ENCODE data around the gene SHE.
"Not testable (repeated sequence)": the region's sequence is repeated elsewhere in the genome, so short reads cannot be mapped to it uniquely, and the experiment has no call there.

SHE gene

DNA sequence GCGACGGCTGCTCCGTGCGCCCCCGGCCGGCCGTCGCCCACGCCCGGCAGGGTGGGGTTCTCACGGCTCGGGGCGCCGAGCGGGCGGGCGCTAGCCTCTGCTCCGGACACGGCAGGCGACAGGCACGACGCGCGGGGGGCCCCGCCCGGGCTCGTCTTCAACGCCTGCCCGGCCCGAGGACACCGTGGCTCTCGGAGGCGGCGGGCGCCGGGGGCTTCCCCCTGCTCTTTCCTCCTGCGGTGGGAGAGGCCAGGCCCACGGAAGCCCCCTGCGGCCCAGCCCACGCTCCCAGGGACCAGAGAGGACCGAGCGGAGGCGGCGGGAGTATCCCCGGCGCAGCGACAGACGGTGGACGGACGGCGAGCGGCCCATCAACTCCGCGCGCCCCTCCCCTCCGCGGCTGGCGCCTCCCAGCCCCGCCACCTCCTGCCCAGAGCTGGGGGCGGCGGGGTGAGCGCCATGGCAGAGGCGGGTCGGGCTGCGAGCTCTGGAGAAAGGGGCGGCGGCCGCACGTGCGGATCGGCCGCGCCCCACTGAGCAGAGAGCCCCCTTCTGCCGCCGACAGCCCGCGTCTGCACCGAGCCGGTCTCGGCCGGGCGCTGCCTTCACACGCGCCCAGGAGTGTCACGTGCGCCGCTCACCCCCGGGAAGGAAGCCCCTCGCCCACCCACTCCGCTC is at the start of gene SHE, which contains the start of gene TDRD10:
TSS of gene SHE (minus strand) at position 347 of the 678 bp plus-strand sequence. CDS start 386 bp downstream, outside the sequence.
TSS of gene TDRD10 (plus strand) at position 154 of the 678 bp plus-strand sequence. CDS start 4,685 bp downstream, outside the sequence.
- DNase-seq (ENCODE audit: low read depth in 3 of 3): no peak

DNA sequence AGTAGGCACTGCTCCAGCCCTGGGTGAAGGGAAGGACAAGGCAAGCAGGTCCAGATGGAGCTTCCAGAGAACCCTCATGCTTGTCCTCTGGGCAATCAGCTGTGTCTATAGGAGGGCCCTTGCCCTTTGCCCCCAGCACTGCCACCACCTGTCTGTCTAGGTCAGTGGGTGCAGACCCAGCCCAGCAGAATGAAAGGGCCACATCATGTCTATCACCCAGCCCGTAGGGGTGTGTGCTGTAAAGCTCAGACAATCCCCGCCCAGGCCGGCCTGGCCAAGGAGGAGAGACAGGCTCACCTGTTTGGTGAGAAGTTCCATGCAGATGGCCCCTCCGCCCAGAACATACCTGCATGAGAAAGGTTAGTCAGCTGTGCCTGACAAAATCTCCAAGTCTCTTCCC is 49.3 kb upstream of the SHE start:
- no peak for DNase-seq (ENCODE audit: low read depth in 3 of 3)

DNA sequence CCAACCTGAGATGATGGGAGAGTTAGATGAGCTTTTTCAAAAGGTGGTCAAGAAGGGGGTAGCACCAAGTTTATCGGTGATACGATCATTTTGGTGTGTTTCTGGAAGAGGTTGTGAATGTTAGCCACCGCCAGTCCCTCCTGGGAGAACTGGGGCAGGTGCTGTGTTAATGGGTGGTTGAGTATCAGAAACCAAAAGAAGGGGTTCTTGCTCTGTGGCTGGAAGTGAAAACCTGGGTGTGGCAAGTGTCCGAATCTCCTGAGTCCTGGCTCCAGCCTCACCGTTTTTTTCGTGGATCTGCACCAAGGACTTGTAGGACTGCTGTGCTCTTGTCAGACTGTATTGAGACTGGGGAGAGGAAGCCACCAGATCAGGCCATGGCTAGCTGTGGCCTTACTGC is 48.4 kb upstream of the SHE start:
- no peak for DNase-seq (ENCODE audit: low read depth in 3 of 3)

DNA sequence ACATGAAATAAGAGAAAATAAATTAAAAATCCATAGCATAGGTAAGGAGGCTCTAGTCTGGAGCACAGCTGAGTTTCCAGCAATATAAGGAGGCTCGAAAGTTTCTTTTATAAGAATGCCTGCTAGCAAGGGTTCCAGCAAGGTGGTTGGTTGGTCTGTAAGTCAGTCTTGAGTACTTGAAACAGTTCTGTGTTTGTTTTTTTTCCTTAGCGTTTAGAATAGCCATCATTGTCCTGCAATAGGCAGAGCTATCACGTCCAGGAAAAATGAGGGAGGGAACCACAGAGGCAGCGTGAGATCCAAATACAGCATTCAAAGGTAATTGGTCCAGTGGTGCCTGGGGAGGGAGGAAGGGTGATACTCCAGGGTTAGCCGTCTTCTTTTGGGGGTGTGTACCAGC is 47.9 kb upstream of the SHE start:
- DNase-seq (ENCODE audit: low read depth in 3 of 3): no peak

DNA sequence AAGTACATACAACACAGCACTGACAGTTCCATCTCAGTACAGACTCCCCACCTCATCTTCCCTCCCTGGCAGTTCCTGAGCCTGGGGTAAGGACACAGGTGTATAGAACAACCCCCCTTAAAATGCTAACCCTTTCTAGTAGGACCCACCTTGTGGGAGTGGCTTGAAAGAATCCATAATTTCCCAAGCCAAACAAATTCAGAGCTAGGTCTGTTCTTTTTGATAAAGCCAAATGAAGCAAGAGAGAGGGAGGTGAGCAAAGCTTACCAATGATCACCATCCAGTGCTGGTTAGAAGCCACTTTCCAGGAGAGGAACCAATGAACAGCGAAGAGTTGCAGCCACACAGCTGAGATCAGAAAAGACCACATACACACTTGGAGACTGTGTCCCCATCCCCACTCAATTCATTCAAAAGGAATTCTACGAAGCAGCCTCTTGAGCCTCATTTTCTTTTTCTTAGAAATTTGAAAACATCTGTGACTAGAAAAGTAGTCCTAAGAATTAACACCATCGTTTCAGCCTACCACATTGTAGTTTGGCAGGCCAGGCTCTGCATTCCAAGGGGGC is 47.1 kb upstream of the SHE start:
- DNase-seq (ENCODE audit: low read depth in 3 of 3): no peak

DNA sequence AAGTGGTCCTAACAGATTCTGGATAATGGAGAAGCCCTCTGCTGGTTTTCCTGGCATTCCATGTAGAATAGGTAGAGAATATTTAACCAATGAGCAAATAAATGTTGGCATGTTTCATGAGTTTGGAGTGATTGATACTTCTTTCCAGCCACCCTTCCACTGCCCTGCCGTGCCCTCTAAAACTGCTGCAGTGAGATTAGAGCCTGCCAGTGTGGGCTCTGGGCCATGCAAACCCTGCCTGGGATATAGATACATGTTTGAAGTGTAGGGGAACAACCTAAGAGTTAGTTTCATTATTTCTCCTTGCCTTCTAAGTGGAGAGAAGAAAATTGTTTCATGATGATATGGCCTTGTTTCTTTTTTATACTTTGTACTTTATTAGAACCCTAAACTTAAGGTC is 45.8 kb upstream of the SHE start:
- DNase-seq (ENCODE audit: low read depth in 3 of 3): no peak

DNA sequence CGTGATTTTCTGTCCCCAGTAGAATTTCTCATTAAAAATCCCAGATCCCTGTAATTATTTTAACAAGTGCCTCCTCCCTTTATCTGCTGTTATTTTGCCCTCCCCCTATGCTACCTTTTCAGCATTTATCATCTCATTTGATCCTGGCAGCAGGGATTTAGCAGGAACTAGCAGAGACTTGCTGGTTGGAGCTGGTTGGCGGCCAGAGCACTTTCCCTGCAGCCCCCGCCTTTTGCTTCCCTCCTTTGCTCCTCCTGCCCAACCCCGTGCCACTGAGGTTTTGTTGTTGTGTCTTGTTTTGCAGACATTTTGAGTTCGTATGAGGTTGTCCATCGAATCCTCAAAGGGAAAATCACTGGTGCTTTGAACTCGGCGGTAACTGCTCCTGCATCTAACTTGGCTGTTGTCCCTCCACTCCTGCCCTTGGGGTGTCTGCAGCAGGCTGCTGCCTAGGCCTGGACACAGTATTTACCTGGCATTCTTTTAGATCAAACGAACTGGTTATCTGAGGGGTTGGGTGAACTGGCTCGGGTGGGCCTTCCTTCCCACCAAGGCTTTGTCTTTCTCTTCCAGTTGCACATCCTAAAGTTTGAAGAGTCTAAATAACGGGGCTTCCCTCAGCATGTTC is 45.0 kb upstream of the SHE start:
- no peak for DNase-seq (ENCODE audit: low read depth in 3 of 3)

DNA sequence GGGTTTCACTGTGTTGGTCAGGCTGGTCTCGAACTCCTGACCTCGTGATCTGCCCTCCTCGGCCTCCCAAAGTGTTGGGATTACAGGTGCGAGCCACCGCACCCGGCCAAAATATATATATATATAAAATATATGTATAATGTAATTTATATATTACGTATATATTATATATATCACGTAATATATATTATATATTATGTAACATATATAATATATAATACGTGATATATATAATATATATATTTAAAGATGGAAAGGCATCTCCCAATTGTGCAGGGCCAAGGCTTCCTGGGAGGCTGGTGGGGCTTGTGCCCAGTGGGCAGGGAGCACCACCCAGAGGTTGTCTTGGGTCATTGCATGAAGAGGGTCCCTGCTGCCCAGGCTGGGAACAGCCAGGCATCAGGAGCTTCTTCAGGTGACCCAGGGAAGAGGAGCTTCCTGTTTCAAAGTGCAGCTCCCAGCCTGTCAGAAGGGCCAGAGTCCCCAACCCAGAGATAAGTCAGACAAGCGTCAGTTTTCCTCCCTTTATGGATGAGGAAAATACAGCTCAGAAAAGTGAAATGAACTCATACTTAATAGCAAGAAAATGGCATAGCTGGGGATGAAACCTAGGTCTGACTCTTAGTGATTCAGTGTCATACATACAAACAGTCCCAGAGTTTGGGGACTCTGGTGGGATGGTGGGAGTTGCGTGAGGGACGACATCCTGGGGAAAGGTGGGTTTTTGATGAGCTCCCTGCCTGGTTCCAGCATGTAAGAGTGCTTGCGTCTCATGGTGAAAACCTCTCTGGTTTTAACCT is 44.3 kb upstream of the SHE start:
- DNase-seq (ENCODE audit: low read depth in 3 of 3): no peak

DNA sequence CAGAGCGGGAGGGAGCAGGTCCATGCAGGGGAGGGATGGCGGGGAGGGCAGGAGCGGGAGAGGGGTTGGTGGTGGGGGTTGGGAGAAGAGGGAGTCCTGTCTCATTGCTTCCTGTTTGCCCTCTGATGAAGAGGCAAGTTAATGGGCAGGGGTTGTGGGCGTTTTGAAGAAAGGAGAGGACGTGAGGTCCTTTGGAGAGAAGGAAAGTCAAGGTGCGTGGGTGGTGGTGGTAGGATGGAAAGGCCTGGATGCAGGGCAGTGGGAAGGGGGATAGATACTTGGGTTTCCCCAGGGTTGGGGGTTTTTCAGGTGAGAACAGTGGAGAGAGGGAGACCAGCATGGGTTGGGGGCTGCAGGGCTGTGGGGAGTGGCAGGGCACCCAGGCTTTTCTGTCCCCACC is 39.0 kb upstream of the SHE start:
- no peak for DNase-seq (ENCODE audit: low read depth in 3 of 3)

DNA sequence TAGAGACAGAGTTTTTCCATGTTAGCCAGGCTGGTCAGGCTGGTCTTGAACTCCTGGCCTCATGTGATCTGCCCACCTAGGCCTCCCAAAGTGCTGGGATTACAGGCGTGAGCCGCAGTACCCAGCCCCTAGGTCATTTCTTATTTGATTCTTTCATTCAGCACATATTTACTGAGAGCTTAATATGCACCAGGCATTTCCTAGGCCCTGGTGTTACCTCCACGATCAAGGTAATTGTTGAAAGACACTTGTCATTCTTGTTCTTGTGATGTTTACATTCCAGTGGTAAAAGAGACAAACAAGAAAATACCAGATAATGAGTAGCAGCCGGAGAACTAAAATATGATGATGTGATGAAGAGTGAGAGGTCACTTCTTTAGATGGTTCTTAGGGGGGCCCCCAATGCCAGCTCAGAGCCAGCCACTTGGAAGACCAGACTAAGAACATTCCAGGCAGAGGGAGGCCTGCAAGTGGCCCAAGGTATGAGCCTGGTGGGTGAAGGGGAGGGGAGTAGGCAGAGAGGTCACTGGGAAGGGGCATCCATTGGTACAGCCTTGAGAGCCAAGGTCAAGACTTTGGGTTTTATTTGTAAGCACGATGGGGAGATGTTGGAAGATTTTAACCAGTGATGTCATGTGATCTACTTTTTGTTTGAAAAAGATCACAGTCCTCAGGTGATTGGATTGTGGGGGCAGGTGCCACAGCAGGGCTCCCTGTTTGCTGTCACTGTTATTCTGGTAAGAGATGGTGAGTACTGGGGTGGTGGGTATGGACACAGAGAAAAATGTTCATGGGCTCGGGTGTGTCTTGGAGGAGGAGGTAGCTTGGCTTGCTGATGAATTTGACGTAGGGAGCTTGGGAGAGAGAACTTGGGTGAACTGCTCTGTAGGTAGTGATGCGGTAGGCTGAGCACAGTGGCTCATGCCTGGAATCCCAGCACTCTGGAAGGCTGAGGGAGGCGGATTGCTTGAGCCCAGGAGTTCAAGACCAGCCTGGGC is 37.6 kb upstream of the SHE start:
- DNase-seq (ENCODE audit: low read depth in 3 of 3): no peak

DNA sequence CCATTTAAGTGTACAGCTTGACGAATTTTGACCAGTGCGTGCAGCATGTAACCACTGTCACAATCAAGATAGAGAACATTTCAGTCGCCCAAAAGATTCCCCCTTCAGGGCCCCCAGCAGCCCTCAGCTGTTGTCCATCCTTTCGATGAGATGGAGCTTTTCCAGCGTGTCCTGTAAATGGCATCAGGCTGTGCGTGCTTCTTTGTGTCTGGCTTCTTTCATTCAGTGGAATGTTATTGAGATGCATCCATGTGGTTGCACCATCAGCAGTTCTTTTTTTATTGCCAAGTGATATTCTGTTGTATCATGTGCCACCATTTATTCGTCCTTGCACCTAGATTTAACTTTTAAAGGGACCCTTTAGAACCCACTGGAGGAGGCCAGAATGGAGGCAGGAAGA is 34.4 kb upstream of the SHE start:
- DNase-seq (ENCODE audit: low read depth in 3 of 3): no peak

DNA sequence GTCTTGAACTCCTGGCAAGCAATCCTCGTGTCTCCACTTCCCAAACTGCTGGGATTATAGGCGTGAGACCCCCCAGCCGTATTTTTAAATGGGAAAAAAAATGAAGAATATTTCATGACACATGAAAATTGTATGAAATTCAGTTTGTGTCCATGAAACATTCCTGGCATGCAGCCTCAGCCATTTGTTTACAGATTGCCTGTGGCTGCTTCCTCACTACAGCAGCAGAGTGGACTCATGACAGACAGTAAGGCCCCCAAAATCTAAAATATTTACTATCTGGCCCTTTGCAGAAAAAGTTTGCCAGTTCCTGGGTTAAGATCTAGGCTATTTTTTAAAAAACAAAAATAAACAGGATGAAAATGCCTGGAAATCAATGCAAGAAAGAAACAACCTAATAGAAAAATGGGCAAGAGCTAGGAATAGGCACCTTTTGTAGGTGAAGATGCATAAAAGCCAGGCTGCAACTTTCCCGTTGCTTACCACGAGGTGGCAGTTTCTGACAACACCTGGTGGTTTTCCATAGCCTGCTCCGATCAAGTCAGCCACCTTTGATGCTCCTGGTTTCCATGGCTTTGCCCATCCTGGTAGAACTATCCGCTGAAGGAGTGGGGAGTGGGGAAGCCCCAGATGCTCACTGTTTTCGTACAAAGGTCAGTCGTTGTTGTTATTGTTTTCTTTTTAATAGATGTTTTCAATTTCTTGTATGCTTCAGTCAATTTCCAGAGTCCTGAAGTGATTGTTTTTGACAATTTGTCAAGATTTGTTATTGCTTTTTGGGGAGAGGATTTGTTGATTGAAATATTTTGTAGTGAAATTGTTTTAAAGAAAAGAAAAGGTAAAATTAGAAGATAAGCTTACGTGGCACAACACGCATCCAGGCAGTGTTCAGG is 32.0 kb upstream of the SHE start:
- DNase-seq (ENCODE audit: low read depth in 3 of 3): no peak

DNA sequence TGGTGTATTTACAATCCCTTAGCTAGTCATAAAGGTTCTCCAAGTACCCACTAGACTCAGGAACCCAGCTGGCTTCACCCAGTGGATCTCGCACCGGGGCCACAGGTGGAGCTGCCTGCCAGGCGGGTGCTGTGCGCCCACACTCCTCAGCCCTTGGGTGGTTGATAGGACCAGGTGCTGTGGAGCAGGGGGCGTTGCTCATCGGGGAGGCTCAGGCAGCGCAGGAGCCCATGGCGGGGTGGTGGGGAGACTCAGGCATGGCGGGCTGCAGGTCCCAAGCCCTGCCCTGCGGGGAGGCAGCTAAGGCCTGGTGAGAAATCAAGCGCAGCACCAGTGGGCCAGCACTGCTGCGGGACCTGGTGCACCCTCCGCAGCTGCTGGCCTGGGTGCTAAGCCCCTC is 29.7 kb upstream of the SHE start:
- DNase-seq (ENCODE audit: low read depth in 3 of 3): not testable (repeated sequence)

DNA sequence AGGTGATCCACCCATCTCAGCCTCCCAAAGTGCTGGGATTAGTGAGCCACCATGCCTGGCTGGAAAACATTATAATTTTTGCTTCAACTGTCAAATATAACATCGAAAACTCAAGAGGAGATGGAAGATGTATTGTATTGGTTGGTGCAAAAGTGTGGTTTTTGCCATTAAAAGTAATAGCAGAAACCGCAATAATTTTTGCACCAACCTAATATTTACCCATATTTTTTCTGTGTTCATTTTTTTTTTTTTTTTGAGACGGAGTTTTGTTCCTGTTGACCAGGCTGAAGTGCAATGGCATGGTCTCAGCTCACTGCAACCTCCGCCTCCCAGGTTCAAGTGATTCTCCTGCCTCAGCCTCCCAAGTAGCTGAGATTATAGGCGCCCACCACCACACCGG is 27.1 kb upstream of the SHE start:
- DNase-seq (ENCODE audit: low read depth in 3 of 3): no peak

DNA sequence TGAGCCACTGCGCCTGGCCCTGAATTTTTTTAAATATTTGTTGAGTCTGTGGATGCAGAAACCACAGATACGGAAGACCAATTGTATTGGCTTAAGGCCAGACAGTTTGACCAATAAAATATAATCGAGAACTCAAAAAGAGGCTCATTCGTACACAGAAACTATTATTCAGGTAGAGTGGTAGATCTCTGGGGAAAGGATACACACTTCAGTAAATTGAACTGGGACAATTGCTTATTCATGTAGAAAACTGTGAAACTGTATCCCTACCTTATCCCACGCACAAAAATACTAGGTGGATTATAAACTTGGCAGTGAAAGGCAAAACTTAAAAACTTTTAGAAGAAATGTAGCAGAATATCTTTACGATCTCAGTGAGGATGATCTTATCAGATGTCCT is 25.0 kb upstream of the SHE start:
- DNase-seq (ENCODE audit: low read depth in 3 of 3): no peak

DNA sequence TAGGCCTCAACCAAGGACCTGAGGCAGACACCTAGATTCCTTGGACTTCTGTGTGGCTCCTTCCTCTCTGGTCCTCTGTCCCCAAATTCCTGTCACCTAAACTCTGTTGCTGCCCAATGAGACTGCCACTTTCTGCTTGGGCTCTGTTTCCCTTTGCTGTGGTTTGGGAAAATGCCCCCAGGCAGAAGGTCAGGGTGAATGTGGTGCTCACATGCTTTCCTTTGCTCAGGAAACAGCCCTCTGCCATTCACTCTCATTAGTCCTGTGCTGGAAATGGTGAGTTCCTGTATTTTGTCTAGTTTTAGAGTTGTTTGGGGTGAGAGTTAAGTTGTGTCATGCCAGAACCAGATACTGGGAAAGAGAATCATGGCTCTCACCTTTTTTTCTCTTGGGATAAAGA is 22.7 kb upstream of the SHE start:
- no peak for DNase-seq (ENCODE audit: low read depth in 3 of 3)

DNA sequence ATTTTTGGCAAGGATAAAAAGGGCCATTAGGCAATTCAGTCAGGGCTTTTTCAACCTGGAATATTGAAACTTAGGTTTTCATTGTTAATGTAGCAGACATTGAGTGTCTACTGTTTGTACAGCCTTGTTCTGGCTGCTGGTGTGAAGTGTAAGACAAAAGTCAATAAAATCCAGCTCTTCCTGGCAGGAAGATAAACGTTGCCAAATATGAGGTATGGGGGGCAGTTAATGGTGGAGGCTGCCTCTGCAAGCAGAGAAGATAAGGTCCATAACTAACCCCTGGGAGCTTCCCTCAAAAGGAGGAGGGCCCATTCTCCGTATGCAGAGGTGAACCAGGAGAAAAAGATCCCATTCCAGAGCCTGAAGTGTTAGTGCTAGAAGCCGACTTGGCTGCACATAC is 19.5 kb upstream of the SHE start:
- no peak for DNase-seq (ENCODE audit: low read depth in 3 of 3)

DNA sequence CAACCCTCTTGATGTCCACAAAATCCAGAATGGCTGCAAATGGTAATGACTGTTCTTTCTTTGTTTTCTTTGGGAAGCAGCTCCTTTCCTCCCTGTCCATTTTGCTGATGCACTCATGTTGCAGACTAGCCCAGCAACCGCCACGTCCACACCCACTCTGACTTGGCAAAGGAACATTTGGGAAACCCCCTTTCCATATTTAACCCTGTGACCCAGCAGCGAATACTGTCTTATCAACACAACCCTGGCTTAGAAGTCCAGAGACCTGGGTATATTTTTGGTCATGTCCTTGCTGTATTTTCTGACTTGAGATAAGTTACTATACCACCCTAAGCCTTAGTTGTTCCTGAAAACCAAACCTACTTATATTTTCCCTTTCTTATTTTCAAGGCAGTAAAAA is 18.1 kb upstream of the SHE start:
- no peak for DNase-seq (ENCODE audit: low read depth in 3 of 3)

DNA sequence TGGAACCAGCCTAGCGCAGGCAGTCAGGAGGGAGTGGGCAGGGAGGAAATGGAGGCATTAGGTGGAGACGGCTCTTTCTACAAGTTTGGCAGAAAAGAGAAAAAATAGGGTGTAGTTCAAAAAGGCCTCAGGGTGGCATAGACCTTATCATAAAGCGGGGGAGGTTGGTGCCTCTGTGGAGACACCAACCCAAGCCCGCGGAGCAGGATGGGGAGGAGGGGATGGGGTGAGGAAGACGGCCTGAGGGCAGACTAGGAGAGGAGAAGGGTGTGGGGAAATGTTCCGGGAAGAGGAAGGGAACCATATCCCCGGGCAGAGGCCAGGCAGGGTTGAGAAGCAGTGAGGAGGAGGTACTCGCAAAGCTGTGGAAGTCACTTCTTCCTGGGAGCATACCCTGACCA is 17.4 kb upstream of the SHE start:
- no peak for DNase-seq (ENCODE audit: low read depth in 3 of 3)

DNA sequence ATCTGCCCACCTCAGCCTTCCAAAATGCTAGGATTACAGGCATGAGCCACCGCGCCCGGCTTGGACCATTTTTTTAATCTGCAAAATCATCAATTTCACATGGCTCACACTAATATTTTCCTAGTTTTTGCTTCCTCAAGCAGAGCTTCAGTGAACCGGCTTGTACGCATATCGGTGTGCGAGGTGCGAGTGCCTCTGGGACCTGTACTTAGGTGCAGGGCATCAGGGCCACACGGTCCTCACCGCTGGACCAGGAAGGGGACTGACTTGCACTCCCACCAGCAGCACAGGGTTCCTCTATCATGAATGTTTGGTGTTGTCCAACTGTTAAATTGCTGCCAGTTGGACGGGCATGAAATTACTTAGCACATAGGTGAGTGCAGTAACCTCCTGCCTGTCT is 15.4 kb upstream of the SHE start:
- no peak for DNase-seq (ENCODE audit: low read depth in 3 of 3)
